OCI-LY3 (cell line): Measurements from ENCODE around the gene MYO9A.

Experiments
- H2AFZ ChIP-seq: fragments of 200-600, 300-600 bp; shearing (Covaris generic); 2 replicates; pipeline ENCODE4 v1.6.0; 2014; ENCODE audit warnings: antibody characterized with exemption, low read depth, low read length
- H3K27ac ChIP-seq: fragments of 200-600, 300-600 bp; sonication (generic); 2 replicates; pipeline ENCODE4 v1.5.1; 2014; ENCODE audit warnings: mild to moderate bottlenecking, low read length, moderate library complexity, mixed read lengths
- H3K27me3 ChIP-seq: fragments of 200-600, 300-600 bp; sonication (generic); 2 replicates; pipeline ENCODE4 v1.6.1; 2014; ENCODE audit warnings: low read depth, low read length, mixed read lengths
- H3K36me3 ChIP-seq: fragments of 200-600, 300-600 bp; sonication (generic); replicated peaks from 2 replicates; pipeline ENCODE3; 2014; ENCODE audit warnings: low read depth, low read length, mixed read lengths
- H3K4me1 ChIP-seq: fragments of 300-600, 200-600 bp; sonication (generic); 2 replicates; pipeline ENCODE4 v1.6.1; 2014; ENCODE audit warnings: low read length, mixed read lengths
- H3K4me2 ChIP-seq: fragments of 200-600, 300-600 bp; sonication (generic); 2 replicates; pipeline ENCODE4 v1.6.1; 2014; ENCODE audit warnings: low read length, mixed read lengths
- H3K4me3 ChIP-seq: fragments of 300-600, 200-600 bp; sonication (generic); 2 replicates; pipeline ENCODE4 v1.5.1; 2014; ENCODE audit warnings: antibody characterized with exemption, mild to moderate bottlenecking, low read length, moderate library complexity
- H3K79me2 ChIP-seq: fragments of 300-600, 200-600 bp; shearing (Covaris generic); 2 replicates; pipeline ENCODE4 v1.6.1; 2014; ENCODE audit warnings: mild to moderate bottlenecking, low read length, mixed read lengths
- H3K9ac ChIP-seq: fragments of 300-600, 200-600 bp; shearing (Covaris generic); 2 replicates; pipeline ENCODE4 v1.6.0; 2014; ENCODE audit warnings: mild to moderate bottlenecking, low read length, moderate library complexity
- H3K9me3 ChIP-seq: fragments of 200-600, 300-600 bp; shearing (Covaris generic); 2 replicates; pipeline ENCODE4 v1.6.1; 2014; ENCODE audit warnings: low read length, mixed read lengths; ENCODE audit not compliant: insufficient read depth
- H4K20me1 ChIP-seq: fragments of 200-600, 300-600 bp; sonication (generic); 2 replicates; pipeline ENCODE4 v1.6.1; 2016; ENCODE audit warnings: low read length, mixed read lengths; ENCODE audit not compliant: insufficient read depth
- CTCF ChIP-seq: fragments of 200-600, 300-600 bp; sonication (generic); IDR thresholded peaks from 2 replicates; pipeline ENCODE4 v1.5.1; 2014; ENCODE audit warnings: antibody characterized with exemption, low read length, low read depth
- EZH2phosphoT487 ChIP-seq: fragments of 200-600 bp; shearing (Covaris generic); IDR thresholded peaks from 2 replicates; pipeline ENCODE4 v1.6.1; 2018; ENCODE audit warnings: antibody characterized with exemption, mixed run types, low read depth

The MYO9A gene

GRCh38 chr15:71815301-71815700 is 302.6 kb downstream of the MYO9A start:
- no peak for TF ChIP-seq EZH2phosphoT487
- TF ChIP-seq CTCF, result no peak
- peaks cover 7% of the 10 kb centered on the region for H3K36me3 ChIP-seq
- H3K27me3 ChIP-seq, result no peaks in the 10 kb centered on the region
- H3K4me1 ChIP-seq, result no peaks in the 10 kb centered on the region
- no peak overlapping the region for H3K9ac ChIP-seq
- no peaks in the 10 kb centered on the region for H4K20me1 ChIP-seq
- peaks cover 4% of the 10 kb centered on the region; the same call in 1 of the 2 replicates for H3K9me3 ChIP-seq
- no peaks in the 10 kb centered on the region for H3K79me2 ChIP-seq
- H3K27ac ChIP-seq, result no peak overlapping the region
- H3K4me2 ChIP-seq, result no peak overlapping the region
- H2AFZ ChIP-seq, result no peak overlapping the region
- H3K4me3 ChIP-seq, result no peak overlapping the region

GRCh38 chr15:71813723-71814470 is 304.1 kb downstream of the MYO9A start:
- Histone ChIP-seq H3K9ac (no peak overlapping the region), H3K27me3 (no peaks in the 10 kb centered on the region), H3K27ac (no peak overlapping the region), H2AFZ (no peak overlapping the region), H3K9me3 (no peaks in the 10 kb centered on the region), H3K79me2 (no peaks in the 10 kb centered on the region), H3K4me1 (no peaks in the 10 kb centered on the region), H3K4me2 (no peak overlapping the region), H3K4me3 (no peak overlapping the region), H4K20me1 (no peaks in the 10 kb centered on the region), H3K36me3 (no peaks in the 10 kb centered on the region)
- TF ChIP-seq CTCF (no peak), EZH2phosphoT487 (no peak)

GRCh38 chr15:71812966-71813722 is 304.8 kb downstream of the MYO9A start:
- Histone ChIP-seq H2AFZ (no peak overlapping the region), H3K4me3 (no peak overlapping the region), H3K9ac (no peak overlapping the region), H3K4me2 (no peak overlapping the region), H4K20me1 (no peaks in the 10 kb centered on the region), H3K27ac (no peak overlapping the region), H3K36me3 (no peaks in the 10 kb centered on the region), H3K4me1 (no peaks in the 10 kb centered on the region), H3K27me3 (no peaks in the 10 kb centered on the region), H3K79me2 (no peaks in the 10 kb centered on the region), H3K9me3 (no peaks in the 10 kb centered on the region)
- TF ChIP-seq EZH2phosphoT487 (no peak), CTCF (no peak)
